Activated B cell treated with CpG ODN at 0.5 μM for 24 hours (primary cell): ENCODE results near the gene LARGE1. TPM values are rescaled to one million over a fixed set of nuclear protein-coding genes. Genes with fewer than 3 reads are reported as not detected.

Experiments
- ATAC-seq: fragments of 200-7000 bp; cut with Tn5 transposase; one replicate; pipeline ENCODE4 v1.10.0; 2021; ENCODE audit warnings: low read depth, mild to moderate bottlenecking, moderate library complexity
- CTCF ChIA-PET: fragments of 350-600 bp; sonication (Branson Sonifier 250); formaldehyde crosslinking; loops from one replicate; lab custom pipeline; 2021; ENCODE audit warnings: antibody characterized with exemption; lab: Charles Lee
- POLR2A ChIA-PET: fragments of 350-600 bp; sonication (Branson Sonifier 250); formaldehyde crosslinking; loops from one replicate; lab custom pipeline; 2021; ENCODE audit warnings: antibody characterized with exemption; lab: Charles Lee
- DNase-seq: peaks from one replicate; pipeline ENCODE4 v3.0.0; 2022
- H3K27ac Mint-ChIP-seq: one replicate; pipeline ENCODE4 v1.8.0; 2020; ENCODE audit warnings: mixed read lengths
- H3K27me3 Mint-ChIP-seq: one replicate; pipeline ENCODE4 v1.8.0; 2021; ENCODE audit warnings: mixed read lengths
- H3K36me3 Mint-ChIP-seq: one replicate; pipeline ENCODE4 v1.8.0; 2021; ENCODE audit warnings: low read depth, mixed read lengths
- H3K4me1 Mint-ChIP-seq: one replicate; pipeline ENCODE4 v1.8.0; 2021; ENCODE audit warnings: mixed read lengths
- H3K4me3 Mint-ChIP-seq: one replicate; pipeline ENCODE4 v1.8.0; 2020; ENCODE audit warnings: mild to moderate bottlenecking, mixed read lengths
- H3K9me3 Mint-ChIP-seq: one replicate; pipeline ENCODE4 v1.8.0; 2020; ENCODE audit warnings: mixed read lengths
- CTCF ChIP-seq: fragments of 200-600 bp; IDR thresholded peaks from one replicate; pipeline ENCODE4 v1.8.0; 2022; ENCODE audit warnings: antibody characterized with exemption, mild to moderate bottlenecking
- intact Hi-C: fragments of 100-400 bp; cut with micrococcal nuclease; formaldehyde crosslinking; loops from one replicate; pipeline ENCODE4 v1.15.1; 2024
- total RNA-seq: library from RNA; stranded (reverse); gene quantifications from 2 replicates; pipeline ENCODE4 v1.2.3, GENCODE V29; 2022

The LARGE1 gene
- total RNA-seq, 1 donor from 2014 or later: 22.2 TPM

- ATAC-seq (no peak), DNase-seq (no peak)
- intact Hi-C loops: no loop called here
- no peak for TF ChIP-seq CTCF
- Mint-ChIP-seq H3K4me1 (peaks cover 14% of the 10 kb centered on the region), H3K27ac (no peak overlapping the region), H3K27me3 (no peaks in the 10 kb centered on the region), H3K36me3 (no peaks in the 10 kb centered on the region), H3K4me3 (no peak overlapping the region), H3K9me3 (no peaks in the 10 kb centered on the region)
- CTCF ChIA-PET: no interaction called here
- POLR2A ChIA-PET: no interaction called here
Measured at GRCh38 chr22:33879796-33880195, 40.5 kb downstream of the LARGE1 start.

GRCh38 chr22:33875316-33875715 is 45.0 kb downstream of the LARGE1 start:
- ChIA-PET CTCF (no interaction called here), POLR2A (no interaction called here)
- peaks cover 25% of the 10 kb centered on the region for H3K4me1 Mint-ChIP-seq
- H3K9me3 Mint-ChIP-seq: no peaks in the 10 kb centered on the region
- no peak for ATAC-seq
- intact Hi-C loops: no loop called here
- H3K4me3 Mint-ChIP-seq: no peak overlapping the region
- no peaks in the 10 kb centered on the region for H3K27me3 Mint-ChIP-seq
- H3K36me3 Mint-ChIP-seq: no peaks in the 10 kb centered on the region
- DNase-seq: no peak
- no peak overlapping the region for H3K27ac Mint-ChIP-seq
- no peak for TF ChIP-seq CTCF

GRCh38 chr22:33874206-33874605 is 46.1 kb downstream of the LARGE1 start:
- Mint-ChIP-seq H3K27me3 (no peaks in the 10 kb centered on the region), H3K4me1 (peaks cover 27% of the 10 kb centered on the region), H3K4me3 (no peak overlapping the region), H3K36me3 (no peaks in the 10 kb centered on the region), H3K9me3 (no peaks in the 10 kb centered on the region), H3K27ac (no peak overlapping the region)
- ChIA-PET CTCF (no interaction called here), POLR2A (no interaction called here)
- DNase-seq: no peak
- no peak for TF ChIP-seq CTCF
- intact Hi-C loops: no loop called here
- ATAC-seq: no peak

GRCh38 chr22:33873666-33874065 is 46.6 kb downstream of the LARGE1 start:
- intact Hi-C loops: no loop called here
- Mint-ChIP-seq H3K9me3 (no peaks in the 10 kb centered on the region), H3K36me3 (no peaks in the 10 kb centered on the region), H3K27ac (no peak overlapping the region), H3K4me1 (peaks cover 27% of the 10 kb centered on the region), H3K4me3 (no peak overlapping the region), H3K27me3 (no peaks in the 10 kb centered on the region)
- ChIA-PET POLR2A (no interaction called here), CTCF (no interaction called here)
- ATAC-seq (no peak), DNase-seq (no peak)
- no peak for TF ChIP-seq CTCF

- DNase-seq: no peak
- intact Hi-C loops: no loop called here
- ChIA-PET CTCF (no interaction called here), POLR2A (no interaction called here)
- H3K9me3 Mint-ChIP-seq: no peaks in the 10 kb centered on the region
- H3K4me1 Mint-ChIP-seq: peaks cover 27% of the 10 kb centered on the region
- H3K27ac Mint-ChIP-seq: no peak overlapping the region
- no peak overlapping the region for H3K4me3 Mint-ChIP-seq
- no peak for TF ChIP-seq CTCF
- no peaks in the 10 kb centered on the region for H3K27me3 Mint-ChIP-seq
- no peak for ATAC-seq
- H3K36me3 Mint-ChIP-seq: no peaks in the 10 kb centered on the region
Measured at GRCh38 chr22:33873186-33873585, 47.1 kb downstream of the LARGE1 start.
